ENCODE results near the gene RNF144A. TPM values are rescaled to one million over a fixed set of nuclear protein-coding genes. Genes with fewer than 3 reads are reported as not detected.

RNF144A gene
- total and polyA plus RNA-seq, 2 experiments from 2014 or later, result 2.8 to 14.7 TPM

DNA sequence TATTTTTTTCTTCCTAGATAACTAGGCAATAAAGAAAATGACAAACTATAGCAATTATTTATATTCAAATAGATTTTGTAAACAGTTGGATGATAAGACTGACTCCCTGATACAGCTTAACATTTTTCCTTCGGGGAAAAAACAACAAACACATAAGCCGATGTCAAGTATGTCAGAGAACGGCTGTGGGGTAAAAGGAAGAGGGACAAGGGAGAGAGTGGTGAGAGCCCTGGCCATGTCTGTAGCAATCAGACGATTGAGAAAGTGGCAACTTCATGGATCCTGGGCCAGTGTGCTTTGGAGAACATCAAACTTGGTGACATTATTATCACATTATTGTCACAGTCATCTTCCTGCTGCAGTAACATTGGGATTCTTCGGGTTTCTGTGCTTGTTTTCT, 65.2 kb downstream of the RNF144A start (continued):
- TF ChIP-seq, protein P1, sequence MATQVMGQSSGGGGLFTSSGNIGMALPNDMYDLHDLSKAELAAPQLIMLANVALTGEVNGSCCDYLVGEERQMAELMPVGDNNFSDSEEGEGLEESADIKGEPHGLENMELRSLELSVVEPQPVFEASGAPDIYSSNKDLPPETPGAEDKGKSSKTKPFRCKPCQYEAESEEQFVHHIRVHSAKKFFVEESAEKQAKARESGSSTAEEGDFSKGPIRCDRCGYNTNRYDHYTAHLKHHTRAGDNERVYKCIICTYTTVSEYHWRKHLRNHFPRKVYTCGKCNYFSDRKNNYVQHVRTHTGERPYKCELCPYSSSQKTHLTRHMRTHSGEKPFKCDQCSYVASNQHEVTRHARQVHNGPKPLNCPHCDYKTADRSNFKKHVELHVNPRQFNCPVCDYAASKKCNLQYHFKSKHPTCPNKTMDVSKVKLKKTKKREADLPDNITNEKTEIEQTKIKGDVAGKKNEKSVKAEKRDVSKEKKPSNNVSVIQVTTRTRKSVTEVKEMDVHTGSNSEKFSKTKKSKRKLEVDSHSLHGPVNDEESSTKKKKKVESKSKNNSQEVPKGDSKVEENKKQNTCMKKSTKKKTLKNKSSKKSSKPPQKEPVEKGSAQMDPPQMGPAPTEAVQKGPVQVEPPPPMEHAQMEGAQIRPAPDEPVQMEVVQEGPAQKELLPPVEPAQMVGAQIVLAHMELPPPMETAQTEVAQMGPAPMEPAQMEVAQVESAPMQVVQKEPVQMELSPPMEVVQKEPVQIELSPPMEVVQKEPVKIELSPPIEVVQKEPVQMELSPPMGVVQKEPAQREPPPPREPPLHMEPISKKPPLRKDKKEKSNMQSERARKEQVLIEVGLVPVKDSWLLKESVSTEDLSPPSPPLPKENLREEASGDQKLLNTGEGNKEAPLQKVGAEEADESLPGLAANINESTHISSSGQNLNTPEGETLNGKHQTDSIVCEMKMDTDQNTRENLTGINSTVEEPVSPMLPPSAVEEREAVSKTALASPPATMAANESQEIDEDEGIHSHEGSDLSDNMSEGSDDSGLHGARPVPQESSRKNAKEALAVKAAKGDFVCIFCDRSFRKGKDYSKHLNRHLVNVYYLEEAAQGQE (IDR thresholded peaks at IDR 0.05; ENCODE audit: unreplicated experiment), result no peak
- no peak for TF ChIP-seq ZNF114 (CRISPR knock-in tag; IDR thresholded peaks at IDR 0.05)
- no peak for TF ChIP-seq POLR2AphosphoS5 (IDR thresholded peaks at IDR 0.05; ENCODE audit: low read depth)
- no peak for TF ChIP-seq JUNB (IDR thresholded peaks at IDR 0.05; ENCODE audit: unreplicated experiment)
- TF ChIP-seq STAT1 (IDR thresholded peaks at IDR 0.05; ENCODE audit: unreplicated experiment), result no peak
- TF ChIP-seq, protein P2, sequence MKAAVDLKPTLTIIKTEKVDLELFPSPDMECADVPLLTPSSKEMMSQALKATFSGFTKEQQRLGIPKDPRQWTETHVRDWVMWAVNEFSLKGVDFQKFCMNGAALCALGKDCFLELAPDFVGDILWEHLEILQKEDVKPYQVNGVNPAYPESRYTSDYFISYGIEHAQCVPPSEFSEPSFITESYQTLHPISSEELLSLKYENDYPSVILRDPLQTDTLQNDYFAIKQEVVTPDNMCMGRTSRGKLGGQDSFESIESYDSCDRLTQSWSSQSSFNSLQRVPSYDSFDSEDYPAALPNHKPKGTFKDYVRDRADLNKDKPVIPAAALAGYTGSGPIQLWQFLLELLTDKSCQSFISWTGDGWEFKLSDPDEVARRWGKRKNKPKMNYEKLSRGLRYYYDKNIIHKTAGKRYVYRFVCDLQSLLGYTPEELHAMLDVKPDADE (IDR thresholded peaks at IDR 0.05), result no peak
- no peak for TF ChIP-seq CREB1 (CRISPR knock-in tag; IDR thresholded peaks at IDR 0.05; ENCODE audit: low read depth)
- TF ChIP-seq, protein P3, sequence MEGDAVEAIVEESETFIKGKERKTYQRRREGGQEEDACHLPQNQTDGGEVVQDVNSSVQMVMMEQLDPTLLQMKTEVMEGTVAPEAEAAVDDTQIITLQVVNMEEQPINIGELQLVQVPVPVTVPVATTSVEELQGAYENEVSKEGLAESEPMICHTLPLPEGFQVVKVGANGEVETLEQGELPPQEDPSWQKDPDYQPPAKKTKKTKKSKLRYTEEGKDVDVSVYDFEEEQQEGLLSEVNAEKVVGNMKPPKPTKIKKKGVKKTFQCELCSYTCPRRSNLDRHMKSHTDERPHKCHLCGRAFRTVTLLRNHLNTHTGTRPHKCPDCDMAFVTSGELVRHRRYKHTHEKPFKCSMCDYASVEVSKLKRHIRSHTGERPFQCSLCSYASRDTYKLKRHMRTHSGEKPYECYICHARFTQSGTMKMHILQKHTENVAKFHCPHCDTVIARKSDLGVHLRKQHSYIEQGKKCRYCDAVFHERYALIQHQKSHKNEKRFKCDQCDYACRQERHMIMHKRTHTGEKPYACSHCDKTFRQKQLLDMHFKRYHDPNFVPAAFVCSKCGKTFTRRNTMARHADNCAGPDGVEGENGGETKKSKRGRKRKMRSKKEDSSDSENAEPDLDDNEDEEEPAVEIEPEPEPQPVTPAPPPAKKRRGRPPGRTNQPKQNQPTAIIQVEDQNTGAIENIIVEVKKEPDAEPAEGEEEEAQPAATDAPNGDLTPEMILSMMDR (conservative IDR thresholded peaks at IDR 0.05; ENCODE audit: low read depth in 2 of 2), result no peak

GRCh38 chr2:6982934-6983589, 65.8 kb downstream of the RNF144A start:
- ATAC-seq (no peak; the same call in 2 of the 3 replicates), DNase-seq (ENCODE audit: low spot score) (peak; percentile 16)
- H3K27me3 Mint-ChIP-seq (ENCODE audit: insufficient read depth, low read depth, poor library complexity), result peaks cover 5% of the 10 kb centered on the region
- H3K36me3 Mint-ChIP-seq (ENCODE audit: low read depth), result peaks cover 32% of the 10 kb centered on the region
- no peak overlapping the region for H3K27ac Mint-ChIP-seq
- Histone ChIP-seq H3K4me1 (ENCODE audit: insufficient read depth) (0 out of 2 replicates have a peak, but pooled peaks cover 7% of the 10 kb centered on the region), H3F3A (replicated peaks; ENCODE audit: low read depth) (no peaks in the 10 kb centered on the region), H3K9me2 (ENCODE audit: insufficient read depth) (0 out of 2 replicates have a peak, but pooled peaks cover under 1% of the 10 kb centered on the region), H3K27ac (ENCODE audit: low read depth) (no peak overlapping the region), H3K4me3 (no peak overlapping the region), H4K20me1 (replicated peaks; ENCODE audit: insufficient read depth) (no peaks in the 10 kb centered on the region), H3K4me2 (no peak overlapping the region), H3K79me2 (replicated peaks; ENCODE audit: insufficient read depth) (no peaks in the 10 kb centered on the region), H2AFZ (no peak overlapping the region), H3K36me3 (ENCODE audit: insufficient read depth) (no peaks in the 10 kb centered on the region), H3K27me3 (ENCODE audit: insufficient read depth) (no peaks in the 10 kb centered on the region)
- no peak for TF ChIP-seq JUNB (IDR thresholded peaks at IDR 0.05; ENCODE audit: unreplicated experiment)
- TF ChIP-seq ZNF114 (CRISPR knock-in tag; IDR thresholded peaks at IDR 0.05), result no peak
- TF ChIP-seq POLR2AphosphoS5 (IDR thresholded peaks at IDR 0.05; ENCODE audit: low read depth), result no peak
- TF ChIP-seq, protein P2 (IDR thresholded peaks at IDR 0.05), result no peak
- TF ChIP-seq EZH2phosphoT487 (IDR thresholded peaks at IDR 0.05; ENCODE audit: unreplicated experiment), result no peak
- H3K9me3 Mint-ChIP-seq, result peaks cover 28% of the 10 kb centered on the region
- H3K4me1 Mint-ChIP-seq, result peaks cover 33% of the 10 kb centered on the region
- H3K4me3 Mint-ChIP-seq, result no peak overlapping the region
